ENCODE measurements around the gene GALNT18.

DNA sequence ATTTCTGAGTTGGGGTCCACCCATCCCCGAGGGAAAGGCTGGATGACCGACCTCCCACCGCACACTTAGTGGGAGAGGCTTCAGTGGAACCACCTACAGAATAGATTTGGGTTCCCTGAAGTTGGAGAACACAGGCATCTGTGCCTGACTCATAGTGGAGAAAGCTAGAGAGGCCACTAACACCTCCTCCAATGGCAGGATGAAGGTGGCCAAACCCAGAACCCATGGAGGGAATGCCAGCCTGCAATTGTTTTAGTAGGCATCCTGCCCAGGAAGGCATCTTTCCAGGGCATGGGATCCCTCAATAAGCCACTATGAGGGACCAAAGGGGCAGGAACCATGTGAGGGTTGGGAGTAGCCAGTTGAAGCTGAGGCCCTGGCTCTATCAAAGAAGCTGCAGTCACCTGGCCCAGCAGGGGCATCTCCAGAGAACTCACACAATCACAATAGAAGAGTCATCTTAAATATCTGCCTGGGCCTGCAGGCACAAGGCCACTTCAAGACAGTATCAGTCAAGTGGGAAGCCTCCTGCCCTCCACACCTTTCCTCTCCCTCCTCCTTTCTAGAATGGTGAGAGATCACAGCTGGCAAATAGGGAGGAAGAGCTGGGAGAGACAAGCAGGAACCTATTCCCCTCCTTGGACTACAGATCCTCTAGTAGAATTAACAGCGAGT lies 144.7 kb downstream of the GALNT18 start:
- TF ChIP-seq, protein P1, sequence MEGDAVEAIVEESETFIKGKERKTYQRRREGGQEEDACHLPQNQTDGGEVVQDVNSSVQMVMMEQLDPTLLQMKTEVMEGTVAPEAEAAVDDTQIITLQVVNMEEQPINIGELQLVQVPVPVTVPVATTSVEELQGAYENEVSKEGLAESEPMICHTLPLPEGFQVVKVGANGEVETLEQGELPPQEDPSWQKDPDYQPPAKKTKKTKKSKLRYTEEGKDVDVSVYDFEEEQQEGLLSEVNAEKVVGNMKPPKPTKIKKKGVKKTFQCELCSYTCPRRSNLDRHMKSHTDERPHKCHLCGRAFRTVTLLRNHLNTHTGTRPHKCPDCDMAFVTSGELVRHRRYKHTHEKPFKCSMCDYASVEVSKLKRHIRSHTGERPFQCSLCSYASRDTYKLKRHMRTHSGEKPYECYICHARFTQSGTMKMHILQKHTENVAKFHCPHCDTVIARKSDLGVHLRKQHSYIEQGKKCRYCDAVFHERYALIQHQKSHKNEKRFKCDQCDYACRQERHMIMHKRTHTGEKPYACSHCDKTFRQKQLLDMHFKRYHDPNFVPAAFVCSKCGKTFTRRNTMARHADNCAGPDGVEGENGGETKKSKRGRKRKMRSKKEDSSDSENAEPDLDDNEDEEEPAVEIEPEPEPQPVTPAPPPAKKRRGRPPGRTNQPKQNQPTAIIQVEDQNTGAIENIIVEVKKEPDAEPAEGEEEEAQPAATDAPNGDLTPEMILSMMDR (IDR thresholded peaks at IDR 0.05; ENCODE audit: insufficient read depth, low read length) = no peak
- TF ChIP-seq POLR2AphosphoS5 (IDR thresholded peaks at IDR 0.05; ENCODE audit: low read depth) = no peak
